GM18505 (cell line): ENCODE results near the gene ATP8B3.

Experiments
- ATAC-seq: cut with Tn5 transposase; IDR thresholded peaks from one replicate; pipeline ENCODE4 v1.9.1; 2021; ENCODE audit not compliant: unreplicated experiment
- POLR2A ChIP-seq: IDR thresholded peaks from 4 replicates; pipeline ENCODE4 v1.6.1; 2011; ENCODE audit warnings: borderline replicate concordance; ENCODE audit not compliant: insufficient read depth, insufficient read length; ENCODE audit errors: extremely low read depth

Gene ATP8B3

DNA sequence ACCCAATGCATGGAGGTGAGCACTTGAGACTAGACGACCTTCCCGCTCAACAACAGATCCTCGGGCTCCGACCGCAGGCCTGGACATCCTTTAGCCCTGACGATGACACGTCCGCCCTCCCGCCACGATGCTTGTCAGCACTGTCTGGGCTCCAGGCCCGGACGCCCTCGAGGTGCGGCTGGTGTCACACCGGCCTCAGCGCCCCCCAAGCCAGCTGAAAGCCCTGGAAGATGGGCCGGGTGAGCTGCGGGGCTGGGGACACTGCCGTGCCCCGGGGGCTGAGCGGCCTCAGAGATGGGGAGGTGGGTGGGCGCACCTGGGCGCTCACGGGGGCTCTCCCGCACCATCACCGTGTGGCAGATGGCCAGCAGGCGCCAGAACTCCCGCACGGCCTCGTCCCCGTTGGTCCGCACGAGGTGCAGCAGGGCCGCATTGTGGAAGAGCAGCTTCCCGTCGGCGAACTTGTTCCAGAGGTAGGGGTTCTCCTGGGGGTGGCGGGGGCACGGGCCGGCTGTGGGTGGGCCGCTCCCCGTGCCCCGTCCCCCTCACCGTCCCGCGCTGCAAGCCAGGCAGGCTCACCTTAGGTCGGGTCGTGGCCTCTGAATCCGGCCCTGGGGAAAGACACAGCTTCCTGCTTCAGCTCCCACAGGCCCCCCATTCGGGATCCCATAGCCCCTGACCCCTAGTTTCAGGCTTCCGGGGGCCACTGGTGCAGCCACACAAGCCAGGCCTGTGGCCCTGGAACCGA lies 15.5 kb downstream of the ATP8B3 start:
- ATAC-seq: no peak
- no peak for TF ChIP-seq POLR2A

DNA sequence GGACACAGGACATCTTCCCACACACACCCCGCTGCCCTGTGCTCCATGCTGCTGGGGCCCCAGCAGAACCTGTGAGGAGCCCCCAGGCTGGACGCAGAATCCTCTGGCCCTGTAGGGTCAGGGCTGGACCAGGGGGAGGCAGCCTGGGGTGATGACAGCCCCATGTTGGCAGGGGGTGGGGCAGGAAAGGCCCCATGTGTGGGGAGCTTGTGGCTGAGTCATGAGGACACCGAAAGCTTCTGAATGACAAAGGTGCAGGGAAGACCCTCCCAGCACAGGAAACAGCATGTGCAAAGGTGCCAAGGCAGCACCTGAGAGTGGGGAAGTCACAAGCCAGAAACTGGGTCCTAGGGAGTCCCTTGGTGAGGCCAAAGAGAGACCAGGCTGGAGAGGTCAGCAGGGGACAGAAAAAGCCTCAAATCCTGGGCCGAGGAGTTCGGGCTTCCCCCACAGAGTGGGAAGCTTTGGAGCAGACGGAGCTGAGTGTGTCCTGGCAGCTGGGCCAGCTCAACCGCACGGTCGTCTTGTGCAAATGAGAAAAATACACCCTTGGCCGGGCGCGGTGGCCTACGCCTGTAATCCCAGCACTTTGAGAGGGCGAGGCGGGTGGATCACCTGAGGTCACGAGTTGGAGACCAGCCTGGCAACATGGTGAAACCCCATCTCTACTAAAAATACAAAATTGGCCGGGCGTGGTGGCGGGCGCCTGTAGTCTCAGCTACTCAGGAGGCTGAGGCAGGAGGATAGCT lies 17.5 kb downstream of the ATP8B3 start:
- TF ChIP-seq POLR2A: no peak
- ATAC-seq: no peak

DNA sequence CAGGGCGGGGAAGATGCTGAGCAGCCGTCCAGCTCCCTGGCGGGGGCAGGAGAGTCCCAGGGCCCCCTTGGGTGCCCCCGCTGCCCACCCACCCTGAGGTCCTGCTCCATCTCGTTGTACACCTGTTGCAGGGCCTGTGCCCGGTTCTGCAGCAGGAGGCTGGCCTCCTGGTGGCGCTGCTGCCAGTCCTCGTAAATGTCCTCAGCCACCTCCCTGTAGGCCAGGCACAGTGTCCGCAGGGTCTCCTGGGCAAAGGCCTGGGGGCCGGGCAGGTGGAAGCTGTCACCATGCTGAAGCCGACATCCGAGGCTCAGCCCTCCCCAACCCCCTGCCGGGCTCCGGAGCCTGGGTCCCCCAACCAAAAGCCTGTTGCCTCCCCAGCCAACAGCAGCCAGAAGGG lies 20.2 kb downstream of the ATP8B3 start:
- ATAC-seq: no peak
- no peak for TF ChIP-seq POLR2A

DNA sequence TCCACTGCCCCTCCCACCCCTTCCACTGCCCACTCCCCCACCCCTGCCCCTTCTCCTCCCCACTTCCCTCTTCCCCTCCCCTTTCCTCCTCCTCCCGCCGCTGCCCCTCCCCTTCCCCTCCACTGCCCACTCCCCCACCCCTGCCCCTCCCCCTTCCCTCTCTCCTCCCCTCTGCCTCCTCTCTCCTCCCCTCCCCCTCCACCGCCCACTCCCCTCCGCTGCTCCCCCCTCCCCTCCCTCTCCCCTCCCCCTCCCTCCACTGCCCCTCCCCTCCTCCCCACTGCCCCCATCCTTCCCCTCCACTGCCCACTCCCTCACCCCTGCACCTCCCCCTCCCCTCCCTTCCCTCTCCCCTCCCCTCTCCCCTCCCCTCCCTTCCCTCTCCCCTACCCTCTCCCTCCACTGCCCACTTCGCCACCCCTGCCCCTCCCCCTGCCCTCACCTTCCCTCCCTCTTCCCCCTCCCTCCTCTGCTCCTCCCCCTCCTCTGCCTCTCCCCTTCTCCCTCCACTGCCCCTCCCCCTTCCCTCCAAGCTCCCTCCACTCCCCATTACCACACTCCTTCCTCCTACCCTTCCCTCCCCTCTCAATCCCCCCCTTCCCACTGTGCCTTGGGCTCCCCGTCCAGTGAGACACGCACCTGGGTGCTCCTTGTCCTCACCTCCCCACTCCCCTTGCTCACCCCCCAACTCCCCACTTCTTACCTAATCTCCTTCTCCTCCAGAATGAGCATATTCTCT lies 21.9 kb downstream of the ATP8B3 start:
- ATAC-seq: no peak
- no peak for TF ChIP-seq POLR2A

DNA sequence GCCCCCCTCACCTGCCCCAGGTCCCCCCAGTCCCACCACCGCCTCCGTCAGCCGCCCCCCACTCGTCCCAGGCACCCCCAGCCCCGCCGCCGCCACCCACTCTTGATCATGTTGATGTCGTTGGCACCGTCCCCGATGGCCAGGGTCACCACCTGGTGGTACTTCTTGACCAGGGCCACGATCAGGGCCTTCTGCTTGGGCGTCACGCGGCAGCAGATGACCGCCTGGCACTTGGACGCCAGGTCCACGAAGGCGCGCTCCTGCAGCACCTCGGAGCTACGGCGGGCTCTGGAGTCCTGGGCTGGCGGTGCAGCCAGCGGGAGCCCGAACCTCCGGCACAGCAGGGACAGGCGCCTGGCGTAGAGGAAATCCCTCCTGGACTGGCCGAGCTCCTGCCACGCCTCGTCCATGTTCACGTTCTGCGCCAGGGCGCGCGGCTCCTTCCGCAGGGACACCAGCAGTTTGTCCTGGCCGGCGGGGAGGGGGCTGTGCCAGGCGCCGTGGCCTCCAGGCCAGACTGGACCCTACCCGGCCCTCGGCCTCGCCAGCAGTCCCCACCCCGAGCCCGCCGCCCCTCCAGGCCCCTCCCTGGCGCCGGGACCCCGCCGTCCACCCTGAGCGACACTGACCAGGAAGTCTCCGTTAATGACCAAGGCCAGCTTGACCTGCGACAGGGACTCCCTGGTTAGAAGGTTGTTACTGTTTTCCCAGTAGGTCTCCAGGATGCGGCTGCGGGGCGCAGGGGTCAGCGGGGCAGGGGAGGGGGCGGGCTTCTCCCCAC lies 22.6 kb downstream of the ATP8B3 start:
- TF ChIP-seq POLR2A: no peak
- ATAC-seq: no peak

DNA sequence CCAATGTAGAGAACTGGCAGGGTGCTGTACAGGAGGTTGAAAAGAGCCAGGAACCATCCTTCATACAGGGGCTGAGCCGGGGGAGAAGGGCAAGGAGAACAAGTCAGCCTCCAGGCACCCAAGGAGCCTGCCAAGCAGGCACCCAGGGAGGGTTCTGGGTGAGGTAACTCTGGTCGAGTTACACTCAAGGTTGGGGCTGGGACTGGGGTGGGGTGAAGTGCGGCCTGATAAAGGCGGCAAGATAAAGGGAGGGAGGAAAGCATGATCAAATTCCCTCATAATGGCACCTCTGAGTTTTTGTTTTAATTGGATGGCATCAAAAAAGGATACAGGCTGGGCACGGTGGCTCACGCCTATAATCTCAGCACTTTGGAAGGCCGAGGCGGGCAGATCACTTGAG lies 25.0 kb downstream of the ATP8B3 start:
- ATAC-seq: no peak

DNA sequence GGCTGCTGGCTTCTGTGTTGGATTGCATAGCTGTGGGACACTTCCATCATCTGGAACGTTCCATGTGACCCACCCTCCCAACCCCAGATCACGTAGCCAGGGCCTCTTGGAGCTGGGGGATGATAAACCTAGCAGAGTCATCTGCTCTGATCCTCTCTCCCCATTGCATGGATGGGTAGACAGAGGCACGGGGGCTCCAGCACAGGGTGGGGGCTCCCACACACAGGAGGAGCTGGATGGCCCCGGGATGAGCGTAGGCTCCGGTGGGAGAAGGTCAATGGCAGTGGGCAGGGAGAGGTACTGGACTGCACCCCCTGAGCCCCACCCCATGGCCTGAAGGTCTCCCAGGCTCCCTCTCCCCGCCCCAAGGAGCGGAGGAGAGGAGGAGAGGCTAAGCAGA lies 25.4 kb downstream of the ATP8B3 start:
- TF ChIP-seq POLR2A: no peak
- ATAC-seq: no peak

More for the DNA sequence above, 25.0 kb downstream of the ATP8B3 start:
- TF ChIP-seq POLR2A: no peak

DNA sequence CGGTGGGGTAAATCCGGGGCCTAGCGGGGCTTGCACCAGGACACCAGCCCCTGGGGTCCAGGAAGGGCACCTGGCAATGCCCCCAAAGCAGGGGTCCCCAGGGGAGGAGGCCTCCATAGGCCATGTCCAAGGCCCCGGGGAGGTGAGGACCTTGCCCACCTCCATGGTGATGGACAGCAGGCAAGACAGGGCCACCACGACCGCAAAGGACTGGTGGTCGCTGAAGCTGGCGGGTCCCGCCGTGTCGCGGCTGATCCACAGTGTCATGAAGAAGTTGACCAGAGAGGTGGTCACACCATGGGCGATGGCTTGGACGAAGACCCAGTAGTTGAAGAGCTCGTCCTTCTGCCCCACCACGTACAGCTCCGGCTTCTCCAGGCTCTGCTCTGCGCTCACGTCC lies 26.8 kb downstream of the ATP8B3 start:
- TF ChIP-seq POLR2A: no peak
- no peak for ATAC-seq

DNA sequence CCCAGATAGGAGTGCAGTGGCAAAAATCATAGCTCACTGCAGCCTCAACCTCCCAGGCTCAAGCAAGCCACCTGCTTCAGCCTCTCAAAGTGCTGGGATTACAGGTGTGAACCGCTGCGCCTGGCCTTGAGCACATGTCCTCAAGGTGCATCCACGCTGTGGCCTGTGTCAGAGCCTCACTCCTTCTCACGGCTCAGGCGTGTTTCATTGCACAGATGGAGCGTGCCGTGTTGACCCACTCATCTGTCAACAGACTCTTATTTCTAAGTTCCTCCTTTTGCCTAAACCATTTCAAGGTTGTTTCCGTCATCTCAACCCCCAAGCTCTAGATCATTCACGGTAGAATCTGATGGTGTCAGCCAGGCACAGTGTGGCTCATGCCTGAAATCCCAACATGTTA lies 28.2 kb downstream of the ATP8B3 start:
- no peak for ATAC-seq
- TF ChIP-seq POLR2A: no peak

DNA sequence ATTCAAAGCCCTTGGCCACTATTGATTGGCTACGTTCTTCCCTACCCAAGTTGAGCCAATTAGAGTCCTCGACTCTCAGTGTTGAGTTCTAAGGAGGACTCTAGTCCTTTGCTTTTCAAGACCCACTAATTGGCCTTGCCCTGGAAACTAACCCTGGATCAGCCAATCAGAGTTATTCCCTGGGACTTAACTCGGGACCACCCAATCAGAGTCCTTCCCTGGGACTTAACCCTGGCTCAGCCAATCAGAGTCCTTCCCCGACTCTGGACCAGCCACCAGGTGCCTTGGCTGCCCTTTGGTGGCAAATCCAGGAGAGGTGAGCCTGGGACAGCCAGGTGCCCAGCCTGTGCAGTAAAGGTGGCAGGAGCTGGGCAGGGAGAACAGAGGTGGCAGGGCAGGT lies 28.7 kb downstream of the ATP8B3 start:
- ATAC-seq: no peak
- TF ChIP-seq POLR2A: no peak

DNA sequence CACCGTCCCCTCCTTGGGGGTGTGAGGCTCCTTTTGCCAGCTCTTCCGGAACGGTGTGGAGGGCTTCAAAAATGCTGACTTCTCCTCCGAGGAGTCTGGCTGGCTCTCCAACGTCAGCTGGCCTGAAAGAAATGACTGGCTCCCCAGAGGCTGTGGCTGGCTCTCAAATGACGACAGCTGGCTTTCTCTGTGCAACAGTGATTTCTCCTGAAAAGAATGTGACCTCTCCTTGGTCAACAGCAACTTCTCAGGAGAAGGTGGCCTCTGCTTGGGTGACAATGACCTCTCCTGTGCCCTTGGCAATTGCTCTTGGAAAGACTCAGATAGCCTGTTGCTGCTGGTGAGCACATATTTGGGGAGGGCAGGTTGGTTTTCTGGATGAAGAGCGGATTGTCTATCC lies 29.6 kb downstream of the ATP8B3 start:
- ATAC-seq: no peak
- TF ChIP-seq POLR2A: no peak

DNA sequence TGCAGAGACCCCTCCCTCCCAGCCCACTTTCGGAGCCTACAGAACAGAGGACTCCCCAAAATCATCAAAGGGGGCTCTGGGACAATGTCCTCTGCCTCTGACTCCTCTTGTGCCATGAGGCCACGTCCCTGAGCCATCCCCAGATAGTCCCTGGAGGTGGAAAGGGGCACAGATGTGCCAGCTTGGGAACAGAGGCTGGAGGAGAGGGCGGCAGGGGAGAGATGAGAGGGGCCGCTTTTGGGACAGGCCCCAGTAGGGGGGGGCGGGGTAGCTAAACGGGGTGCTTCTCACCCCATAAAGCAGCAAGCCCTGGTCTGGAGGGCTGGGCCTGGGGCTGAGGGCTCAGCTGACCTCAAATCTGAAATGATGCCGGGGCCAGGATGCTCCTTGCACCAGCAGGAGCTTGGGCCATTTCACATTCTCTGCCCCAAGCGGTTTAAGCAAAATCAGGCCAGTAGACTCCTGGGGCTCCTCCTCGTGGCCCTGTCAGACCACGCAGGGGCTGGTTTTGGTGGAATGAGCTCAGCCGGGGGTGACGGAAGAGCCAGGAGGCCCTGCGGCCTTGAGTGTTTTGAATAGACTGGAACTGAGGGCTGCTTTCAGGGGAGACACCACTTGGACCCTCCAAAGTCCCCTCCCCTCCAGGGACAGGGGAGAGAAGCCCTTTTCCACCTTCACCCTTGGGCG lies 31.7 kb downstream of the ATP8B3 start:
- no peak for ATAC-seq
- no peak for TF ChIP-seq POLR2A

DNA sequence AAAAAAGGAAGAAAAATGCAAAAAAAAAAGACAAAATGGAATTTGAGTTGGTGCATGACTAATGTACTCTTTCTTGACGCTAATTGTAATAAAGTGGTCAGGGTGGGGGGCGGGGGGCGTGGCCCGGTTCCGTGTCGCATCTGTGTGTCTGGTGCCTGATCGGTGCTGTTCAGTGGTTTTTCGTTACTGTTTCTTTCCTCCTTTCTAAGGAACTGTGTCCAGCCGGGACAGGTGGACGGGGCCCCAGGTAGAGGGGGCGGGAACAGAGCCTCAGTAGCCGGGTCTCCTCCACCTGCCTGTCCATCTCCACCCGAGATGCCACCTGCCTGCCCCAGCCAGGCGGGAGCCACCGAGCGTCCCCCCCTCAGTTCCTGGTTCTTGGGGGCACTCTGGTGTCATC lies 32.5 kb downstream of the ATP8B3 start:
- TF ChIP-seq POLR2A: no peak
- ATAC-seq: no peak

DNA sequence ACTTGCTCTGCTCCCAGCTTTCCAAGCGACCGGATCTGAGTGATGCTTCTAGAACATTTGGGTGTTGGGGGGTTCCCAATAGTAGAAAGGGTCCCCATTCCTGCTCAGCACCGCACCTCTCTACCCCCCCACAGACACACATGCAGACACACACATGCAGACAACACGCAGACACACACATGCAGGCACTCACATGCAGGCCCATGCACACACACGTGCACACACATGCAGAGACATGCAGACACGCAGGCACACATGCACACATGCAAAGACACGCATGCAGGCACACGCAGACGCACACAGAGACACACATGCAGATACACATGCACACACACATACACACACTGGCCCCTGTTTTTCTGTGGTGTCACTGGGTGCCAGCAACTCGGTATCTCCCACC lies 34.9 kb downstream of the ATP8B3 start:
- ATAC-seq: no peak

More for the DNA sequence above, 34.9 kb downstream of the ATP8B3 start:
- no peak for TF ChIP-seq POLR2A
